ENCODE measurements around the gene CPNE2.

The CPNE2 gene

GRCh38 chr16:57087003-57087402 lies 5.4 kb upstream of the CPNE2 start:
- TF ChIP-seq CTCF (conservative IDR thresholded peaks at IDR 0.05; ENCODE audit: control insufficient read depth, insufficient read depth, low read depth, low read length) = no peak
- H3K4me3 ChIP-seq (ENCODE audit: control insufficient read depth, low read depth, low read length) = no peak overlapping the region
- DNase-seq (ENCODE audit: low read depth) = no peak

- no peak overlapping the region for H3K4me3 ChIP-seq (ENCODE audit: control insufficient read depth, low read depth, low read length)
- TF ChIP-seq CTCF (conservative IDR thresholded peaks at IDR 0.05; ENCODE audit: control insufficient read depth, insufficient read depth, low read depth, low read length) = no peak
- no peak for DNase-seq (ENCODE audit: low read depth)
These were observed 3.0 kb upstream of the CPNE2 start for GRCh38 chr16:57089406-57089805.

- TF ChIP-seq CTCF (conservative IDR thresholded peaks at IDR 0.05; ENCODE audit: control insufficient read depth, insufficient read depth, low read depth, low read length) = no peak
- peak overlapping the region; percentile 44 for H3K4me3 ChIP-seq (ENCODE audit: control insufficient read depth, low read depth, low read length)
- peak; percentile 29 for DNase-seq (ENCODE audit: low read depth)
These were observed 996 bp upstream of the CPNE2 start for GRCh38 chr16:57091200-57091974.

GRCh38 chr16:57092786-57093411 lies 516 bp downstream of the CPNE2 start:
- TF ChIP-seq CTCF (conservative IDR thresholded peaks at IDR 0.05; ENCODE audit: control insufficient read depth, insufficient read depth, low read depth, low read length) = no peak
- DNase-seq (ENCODE audit: low read depth) = no peak
- peak overlapping the region; percentile 49 for H3K4me3 ChIP-seq (ENCODE audit: control insufficient read depth, low read depth, low read length)

GRCh38 chr16:57093666-57094564 lies 1.5 kb downstream of the CPNE2 start:
- DNase-seq (ENCODE audit: low read depth) = no peak
- TF ChIP-seq CTCF (conservative IDR thresholded peaks at IDR 0.05; ENCODE audit: control insufficient read depth, insufficient read depth, low read depth, low read length) = no peak
- peak overlapping the region; percentile 49 for H3K4me3 ChIP-seq (ENCODE audit: control insufficient read depth, low read depth, low read length)

GRCh38 chr16:57094911-57095310 lies 2.5 kb downstream of the CPNE2 start:
- no peak for DNase-seq (ENCODE audit: low read depth)

More at GRCh38 chr16:57094911-57095310, 2.5 kb downstream of the CPNE2 start:
- no peak for TF ChIP-seq CTCF (conservative IDR thresholded peaks at IDR 0.05; ENCODE audit: control insufficient read depth, insufficient read depth, low read depth, low read length)
- no peak overlapping the region for H3K4me3 ChIP-seq (ENCODE audit: control insufficient read depth, low read depth, low read length)

Data from fibroblast of mammary gland (primary cell).